ENCODE results near the gene MUL1. TPM values are rescaled to one million over a fixed set of nuclear protein-coding genes. Genes with fewer than 3 reads are reported as not detected.

Gene MUL1
- 10 to 100 TPM; 17.6 to 18.6 TPM for total RNA-seq

DNA sequence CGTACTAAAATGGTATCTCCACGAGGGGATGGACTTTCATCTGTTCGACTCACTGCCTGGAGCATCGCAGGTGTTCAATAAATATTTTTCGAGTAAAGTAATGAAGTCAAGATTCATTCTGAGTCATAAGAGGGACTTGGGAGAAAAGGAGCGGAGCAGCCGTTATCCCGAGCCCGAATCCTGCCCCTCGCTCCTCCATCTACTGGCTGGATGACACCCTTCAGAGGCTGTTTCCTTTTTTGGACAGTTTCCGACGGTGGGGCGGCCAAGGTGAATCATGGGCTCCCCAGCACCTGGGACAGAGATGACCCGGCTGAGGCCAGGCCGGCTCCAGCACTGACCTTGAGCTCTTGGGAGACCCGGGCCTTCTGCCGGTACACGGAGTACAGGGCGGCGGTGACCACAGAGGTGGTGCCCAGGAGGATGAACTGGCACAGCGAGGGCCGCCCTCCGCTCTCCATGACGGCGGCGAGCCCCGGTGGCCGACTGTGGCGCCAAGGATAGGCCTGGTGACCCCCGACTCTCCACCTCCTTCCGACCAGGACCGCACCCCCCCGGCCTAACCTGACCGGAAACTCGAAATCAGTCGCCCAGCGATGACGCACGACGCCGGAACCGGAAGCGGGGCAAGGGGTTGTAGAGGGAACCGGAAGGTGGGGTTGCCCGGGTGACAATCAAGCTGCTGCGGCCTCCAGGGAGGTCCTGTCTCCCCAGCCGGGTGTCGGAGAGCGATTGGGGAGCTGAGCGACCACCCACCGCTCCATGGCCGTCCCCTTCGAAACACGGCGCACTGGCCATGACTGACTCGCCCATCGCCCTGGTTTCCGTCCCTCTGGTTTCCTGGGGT is at the start of gene MUL1:
TSS of gene MUL1 (minus strand) at position 588 of the 847 bp plus-strand sequence. CDS start at position 461, 127 bp downstream.
- CTCF ChIA-PET = no interaction called here
- POLR2A ChIA-PET = interaction anchor here (0.9 kb wide), 1 partner anchor 126 kb away, joined by 3 read pairs; no protein-coding TSS in a partner anchor

GRCh38 chr1:20555758-20556120 is 47.8 kb upstream of the MUL1 start:
- POLR2A ChIA-PET = no interaction called here
- CTCF ChIA-PET = no interaction called here

DNA sequence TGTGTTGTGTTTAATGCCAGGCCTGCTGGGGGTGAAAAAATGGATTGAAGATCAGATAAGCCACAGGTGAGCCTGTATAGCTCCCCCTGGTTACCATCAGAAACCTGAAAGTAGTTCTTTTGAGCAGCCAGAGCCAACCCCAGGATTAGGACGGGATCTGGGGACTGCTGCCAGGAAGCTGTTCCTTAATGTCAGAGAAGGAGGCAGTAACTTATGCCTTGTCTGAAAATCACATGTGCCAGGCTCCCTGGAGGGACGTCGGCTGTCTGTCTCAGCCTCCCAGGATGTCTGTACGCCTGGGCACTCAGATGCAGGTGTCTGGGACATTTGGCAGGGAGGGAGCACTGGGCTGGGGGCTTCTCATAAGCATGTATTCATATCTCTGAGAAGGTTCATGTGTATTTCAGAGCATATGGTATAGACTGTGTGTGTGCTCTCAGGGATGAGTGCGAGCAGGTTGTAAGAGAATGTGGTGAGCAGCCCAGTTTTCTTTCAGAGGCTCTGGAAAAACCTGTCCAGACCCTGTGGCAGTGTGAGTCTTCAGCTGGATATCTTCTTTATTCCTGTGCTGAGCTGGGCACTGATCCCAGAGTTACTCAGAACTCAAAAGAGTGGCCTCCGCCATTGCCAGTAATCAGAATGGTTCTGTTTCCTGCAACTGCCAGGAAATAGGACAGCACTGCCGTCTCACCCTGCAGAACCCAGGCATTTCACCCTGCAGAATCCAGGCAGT is 47.2 kb upstream of the MUL1 start:
- CTCF ChIA-PET = no interaction called here
- POLR2A ChIA-PET = no interaction called here

DNA sequence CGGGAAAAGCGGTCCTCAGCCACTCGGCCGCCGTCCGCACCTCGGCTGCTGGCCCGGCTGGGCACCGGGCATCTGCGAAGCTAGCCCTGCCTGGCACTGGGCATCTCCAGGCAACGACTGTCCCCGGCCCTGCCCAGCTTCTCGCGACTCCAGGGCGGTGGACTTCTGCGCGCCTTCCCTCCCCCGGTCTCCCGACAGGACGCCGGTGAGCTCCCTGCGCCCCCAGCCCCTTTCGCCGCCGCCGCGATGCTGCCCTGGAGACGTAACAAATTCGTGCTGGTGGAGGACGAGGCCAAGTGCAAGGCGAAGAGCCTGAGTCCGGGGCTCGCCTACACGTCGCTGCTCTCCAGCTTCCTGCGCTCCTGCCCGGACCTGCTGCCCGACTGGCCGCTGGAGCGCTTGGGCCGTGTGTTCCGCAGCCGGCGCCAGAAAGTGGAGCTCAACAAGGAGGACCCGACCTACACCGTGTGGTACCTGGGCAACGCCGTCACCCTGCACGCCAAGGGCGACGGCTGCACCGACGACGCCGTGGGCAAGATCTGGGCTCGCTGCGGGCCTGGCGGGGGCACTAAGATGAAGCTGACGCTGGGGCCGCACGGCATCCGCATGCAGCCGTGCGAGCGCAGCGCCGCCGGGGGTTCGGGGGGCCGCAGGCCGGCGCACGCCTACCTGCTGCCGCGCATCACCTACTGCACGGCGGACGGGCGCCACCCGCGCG is 44.9 kb upstream of the MUL1 start:
- ChIA-PET POLR2A (no interaction called here), CTCF (no interaction called here)

- POLR2A ChIA-PET = no interaction called here
- CTCF ChIA-PET = no interaction called here
These were observed 44.2 kb upstream of the MUL1 start, which contains the start of gene FAM43B for GRCh38 chr1:20551945-20552727. Gene FAM43B (plus strand): TSS chr1:20552573. CDS start chr1:20552974, 401 bp downstream.

DNA sequence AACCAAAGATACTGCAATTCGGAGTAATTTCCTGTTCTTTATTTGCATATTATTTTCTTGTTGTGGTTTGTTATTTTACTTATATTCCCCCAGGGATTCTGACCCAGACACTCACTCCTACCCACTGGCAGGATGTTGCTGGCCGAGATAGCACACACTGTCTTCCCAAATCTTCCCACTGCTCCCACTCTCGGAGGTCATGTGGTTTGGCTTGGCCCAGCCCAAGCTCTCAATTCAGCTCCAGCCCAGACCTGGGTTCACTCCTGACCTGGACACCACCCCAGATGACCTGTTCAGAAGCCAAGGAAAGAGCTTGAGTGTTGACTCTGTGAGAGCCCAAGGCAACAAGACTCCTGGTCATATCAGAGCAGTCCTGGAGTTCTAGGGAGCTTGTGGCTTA is 43.2 kb upstream of the MUL1 start:
- CTCF ChIA-PET = no interaction called here
- POLR2A ChIA-PET = no interaction called here

- POLR2A ChIA-PET = no interaction called here
- CTCF ChIA-PET = no interaction called here
These were observed 38.7 kb upstream of the MUL1 start for GRCh38 chr1:20546637-20547036.

GRCh38 chr1:20540281-20540680 is 32.3 kb upstream of the MUL1 start:
- CTCF ChIA-PET = no interaction called here
- POLR2A ChIA-PET = no interaction called here

GRCh38 chr1:20538760-20539551 is 31.0 kb upstream of the MUL1 start:
- ChIA-PET CTCF (interaction anchor here (0.6 kb wide), 1 partner anchor 57 kb away, joined by 3 read pairs; no protein-coding TSS in a partner anchor), POLR2A (no interaction called here)

DNA sequence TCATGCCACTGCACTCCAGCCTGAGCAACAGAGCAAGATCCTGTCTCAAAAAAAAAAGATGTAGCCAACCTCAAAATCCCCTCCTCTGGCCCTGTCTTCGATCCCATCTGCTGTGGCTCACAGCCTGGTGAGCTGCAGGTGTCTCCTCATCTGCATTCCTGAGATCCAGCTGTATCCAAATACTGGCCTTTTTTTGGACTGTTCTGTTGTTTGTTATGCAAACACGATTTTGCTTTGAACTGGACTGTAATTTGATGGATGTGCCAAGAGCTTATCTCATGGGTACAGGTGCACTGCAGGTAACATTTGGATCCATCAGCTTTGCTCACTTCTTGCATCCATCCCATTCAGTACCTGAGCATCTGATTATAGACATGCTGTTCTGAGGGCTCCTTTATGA is 30.3 kb upstream of the MUL1 start:
- ChIA-PET POLR2A (no interaction called here), CTCF (no interaction called here)

GRCh38 chr1:20534659-20535417 is 26.9 kb upstream of the MUL1 start:
- CTCF ChIA-PET = no interaction called here
- POLR2A ChIA-PET = no interaction called here

- CTCF ChIA-PET = no interaction called here
These were observed 25.7 kb upstream of the MUL1 start for GRCh38 chr1:20533635-20534034.

GRCh38 chr1:20530901-20531300 is 22.9 kb upstream of the MUL1 start:
- ChIA-PET POLR2A (no interaction called here), CTCF (no interaction called here)

More at GRCh38 chr1:20533635-20534034, 25.7 kb upstream of the MUL1 start:
- POLR2A ChIA-PET = no interaction called here

GRCh38 chr1:20530306-20530705 is 22.4 kb upstream of the MUL1 start:
- POLR2A ChIA-PET = no interaction called here
- CTCF ChIA-PET = no interaction called here

- ChIA-PET POLR2A (no interaction called here), CTCF (interaction anchor here (0.7 kb wide), 1 partner anchor 144 kb away, joined by 3 read pairs; no protein-coding TSS in a partner anchor)
These were observed 20.3 kb upstream of the MUL1 start for GRCh38 chr1:20528221-20528620.

DNA sequence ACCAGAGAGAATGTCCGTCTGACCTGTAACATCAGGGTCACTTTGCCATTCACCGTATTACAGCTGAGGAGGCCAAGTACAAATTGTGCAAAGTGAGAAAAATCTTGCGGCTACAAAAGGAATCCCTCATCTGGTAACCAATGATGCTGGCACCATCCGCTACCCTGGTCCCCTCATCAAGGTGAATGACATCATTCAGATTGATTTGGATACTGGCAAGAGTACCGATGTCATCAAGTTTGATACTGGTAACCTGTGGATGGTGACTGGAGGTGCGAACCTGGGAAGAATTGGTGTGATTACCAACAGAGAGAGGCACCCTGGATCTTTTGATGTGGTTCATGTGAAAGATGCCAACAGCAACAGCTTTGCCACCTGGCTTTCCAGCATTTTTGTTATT is 18.3 kb upstream of the MUL1 start:
- CTCF ChIA-PET = no interaction called here
- POLR2A ChIA-PET = no interaction called here

DNA sequence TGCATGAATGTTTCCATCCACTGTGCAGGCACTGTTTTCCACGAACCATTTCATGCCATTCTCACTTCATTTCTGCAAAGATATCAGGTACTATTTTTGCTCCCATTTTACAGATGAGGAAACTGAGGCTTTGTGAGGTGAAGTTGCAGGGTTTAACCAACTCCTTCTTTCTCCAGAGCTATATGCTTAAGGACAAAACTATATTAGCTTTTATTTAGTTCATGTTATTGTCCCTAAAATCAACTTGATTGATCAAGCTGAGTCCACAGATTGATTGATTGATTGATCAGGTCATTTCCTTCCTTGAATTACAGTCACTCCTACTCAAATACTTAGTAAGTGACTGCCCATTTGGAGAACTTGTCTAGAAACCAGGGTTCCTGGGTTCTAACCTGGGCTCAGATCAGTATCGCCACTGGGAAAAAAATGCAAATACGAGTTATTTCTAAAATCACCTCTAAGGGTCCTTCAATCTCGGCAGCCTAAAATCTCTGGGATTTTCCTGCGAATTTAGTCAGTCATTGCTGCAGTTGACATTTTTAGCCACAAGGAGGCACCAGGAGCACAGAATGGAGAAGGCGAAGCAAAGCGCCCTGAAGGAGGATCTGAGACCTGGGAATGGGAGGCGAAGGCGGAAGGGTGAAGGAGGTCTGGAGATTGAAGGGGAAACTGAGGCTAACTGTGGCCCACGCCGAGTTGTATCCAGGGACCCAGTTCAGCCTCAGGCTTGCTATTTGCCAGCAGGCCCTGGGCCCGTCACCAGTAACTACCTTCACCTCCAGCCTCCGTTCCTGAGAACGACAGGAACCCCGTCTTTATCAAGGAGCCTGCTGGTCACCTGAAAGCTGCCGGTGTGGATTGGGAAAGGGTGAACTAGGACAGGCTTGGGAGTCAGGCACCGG is 14.3 kb upstream of the MUL1 start:
- CTCF ChIA-PET = interaction anchor here (0.7 to 3.0 kb wide), 2 partner anchors 9 to 118 kb away, joined by 3 to 12 read pairs; no protein-coding TSS in a partner anchor
- POLR2A ChIA-PET = interaction anchor here (0.7 kb wide), 1 partner anchor 209 kb away, joined by 7 read pairs; no protein-coding TSS in a partner anchor

Data from activated CD8-positive, alpha-beta memory T cell treated with anti-CD3 and anti-CD28 coated beads for 36 hours (primary cell).